H1 (cell line): ENCODE data around the gene DCAF8. TPM values are rescaled to one million over a fixed set of nuclear protein-coding genes. Genes with fewer than 3 reads are reported as not detected.

Experiments
- CHD7 ChIP-seq: fragments of 300-600 bp; sonication (generic); IDR thresholded peaks from 2 replicates; pipeline ENCODE4 v1.7.1; 2012; ENCODE audit warnings: low read length, moderate library complexity, mild to moderate bottlenecking, inconsistent platforms; ENCODE audit not compliant: insufficient replicate concordance
- EP300 ChIP-seq, 2 experiments: IDR thresholded peaks; 1 replicate in 1 of 2; 2 replicates in 1 of 2; pipeline ENCODE4 v1.6.1; 2011 to 2012; ENCODE audit warnings: low read depth in 2 of 2, low read length in 2 of 2, mild to moderate bottlenecking in 2 of 2, borderline replicate concordance in 1 of 2, inconsistent platforms in 1 of 2, moderate library complexity in 1 of 2
- SIRT6 ChIP-seq: IDR thresholded peaks from one replicate; pipeline ENCODE4 v1.7.1; 2012; ENCODE audit warnings: low read length, inconsistent platforms
- polyA plus RNA-seq, 7 experiments: library from polyadenylated mRNA; depleted of rRNA in 3 of 7; stranded (reverse) in 5 of 7; unstranded in 2 of 7; fragments of >200 nt in 5 of 7; fragments of 200-250 nt in 2 of 7; gene quantifications; 1 replicate in 5 of 7; 2 replicates in 1 of 7; 4 replicates in 1 of 7; pipeline versions ENCODE4 v1.2.1 to v1.2.3, GENCODE V29; 2011 to 2013; ENCODE audit warnings: missing spikeins in 2 of 7, mixed read lengths in 2 of 7
- total RNA-seq: library from RNA; stranded (reverse); fragmentation: NEBNext Ultra II Directional; extraction: Animal tissue kit (Norgen Biotek cat#: 25700); gene quantifications from 2 replicates; pipeline ENCODE4 v1.2.1, GENCODE V29; 2021

The DCAF8 gene
- total and polyA plus RNA-seq, 2 of the 8 experiments (the other 6 are each of a cell fraction or from before 2014, with no cell fraction given) = 68.2 to 110 TPM

- TF ChIP-seq CHD7 (no peak), EP300 (IDR thresholded peaks at IDR 0.05; ENCODE audit: borderline replicate concordance in 1 of 2, low read depth in 2 of 2, low read length in 2 of 2) (no peak), SIRT6 (no peak)
- TF ChIP-seq, all 59 proteins: peak for 0
These were observed 5.1 kb upstream of the DCAF8 start (continued) for GRCh38 chr1:160267284-160267991.
